HT1080 (cell line): Measurements from ENCODE around the gene IGFBP7. TPM values are rescaled to one million over a fixed set of nuclear protein-coding genes. Genes with fewer than 3 reads are reported as not detected.
A peak's percentile ranks its signal among the peaks of the same experiment; 100 is the strongest.

Experiments
- DNase-seq: peaks from one replicate; pipeline ENCODE4 v3.0.0-alpha.2; 2015; ENCODE audit warnings: low read depth
- polyA plus RNA-seq, 2 experiments: library from polyadenylated mRNA; depleted of rRNA; stranded (reverse); fragments of >200 nt; gene quantifications; 2 replicates each; pipeline ENCODE4 v1.2.3, GENCODE V29; 2015
- total RNA-seq: library from RNA; depleted of rRNA; stranded (reverse); fragments of >200 nt; shearing (Covaris generic); gene quantifications from 2 replicates; pipeline ENCODE4 v1.2.3, GENCODE V29; 2014; rRNA removed

IGFBP7 gene
- 65.0 and 84.9 TPM in 2 replicates for total RNA-seq
- 245 and 257 TPM in 2 replicates for polyA plus RNA-seq (2015; cell fraction: cytosol; rRNA removed)
- polyA plus RNA-seq (2015; cell fraction: nucleus; rRNA removed): 242 and 275 TPM in 2 replicates

- peak; percentile 35 for DNase-seq
Measured at GRCh38 chr4:57109847-57110639, at the start of gene IGFBP7. TSS of gene IGFBP7 (minus strand) at chr4:57110385. CDS start at chr4:57110351, 34 bp downstream.

GRCh38 chr4:57159866-57160265, 49.7 kb upstream of the IGFBP7 start:
- no peak for DNase-seq

GRCh38 chr4:57158762-57159161, 48.6 kb upstream of the IGFBP7 start:
- DNase-seq: no peak

GRCh38 chr4:57158221-57158620, 48.0 kb upstream of the IGFBP7 start:
- no peak for DNase-seq

GRCh38 chr4:57157596-57158137, 47.5 kb upstream of the IGFBP7 start:
- DNase-seq: no peak

- peak; percentile 45 for DNase-seq
Measured at GRCh38 chr4:57156242-57156990, 46.2 kb upstream of the IGFBP7 start.

GRCh38 chr4:57154926-57155325, 44.7 kb upstream of the IGFBP7 start:
- no peak for DNase-seq

- no peak for DNase-seq
Measured at GRCh38 chr4:57154191-57154590, 44.0 kb upstream of the IGFBP7 start.

- DNase-seq: no peak
Measured at GRCh38 chr4:57153207-57153606, 43.0 kb upstream of the IGFBP7 start.

GRCh38 chr4:57151481-57151880, 41.3 kb upstream of the IGFBP7 start:
- DNase-seq: peak; percentile 32

GRCh38 chr4:57149833-57150232, 39.6 kb upstream of the IGFBP7 start:
- no peak for DNase-seq

- DNase-seq: peak; percentile 85
Measured at GRCh38 chr4:57148831-57149505, 38.8 kb upstream of the IGFBP7 start.

GRCh38 chr4:57148177-57148576, 38.0 kb upstream of the IGFBP7 start:
- peak; percentile 46 for DNase-seq

- DNase-seq: no peak
Measured at GRCh38 chr4:57147335-57148060, 37.3 kb upstream of the IGFBP7 start.

GRCh38 chr4:57146444-57146843, 36.3 kb upstream of the IGFBP7 start:
- no peak for DNase-seq

GRCh38 chr4:57144466-57144865, 34.3 kb upstream of the IGFBP7 start:
- no peak for DNase-seq

GRCh38 chr4:57139783-57140182, 29.6 kb upstream of the IGFBP7 start:
- DNase-seq: no peak

- peak; percentile 80 for DNase-seq
Measured at GRCh38 chr4:57137261-57137660, 27.1 kb upstream of the IGFBP7 start.

- peak; percentile 90 for DNase-seq
Measured at GRCh38 chr4:57136281-57136680, 26.1 kb upstream of the IGFBP7 start.

GRCh38 chr4:57132743-57133137, 22.6 kb upstream of the IGFBP7 start:
- no peak for DNase-seq
